Measurements from ENCODE around the gene KCNH8.
"Not testable (repeated sequence)": the region's sequence is repeated elsewhere in the genome, so short reads cannot be mapped to it uniquely, and the experiment has no call there.

KCNH8 gene

GRCh38 chr3:19183584-19183983, 35.3 kb downstream of the KCNH8 start:
- no peak for DNase-seq

- no peak for DNase-seq
Observed at GRCh38 chr3:19190126-19190525, 41.8 kb downstream of the KCNH8 start.

GRCh38 chr3:19190602-19191001, 42.3 kb downstream of the KCNH8 start:
- no peak for DNase-seq

GRCh38 chr3:19199131-19199530, 50.8 kb downstream of the KCNH8 start:
- DNase-seq = no peak

- DNase-seq = no peak
Observed at GRCh38 chr3:19202303-19202702, 54.0 kb downstream of the KCNH8 start.

- no peak for DNase-seq
Observed at GRCh38 chr3:19202754-19203153, 54.4 kb downstream of the KCNH8 start.

- DNase-seq = no peak
Observed at GRCh38 chr3:19206540-19206939, 58.2 kb downstream of the KCNH8 start.

GRCh38 chr3:19213603-19214220, 65.4 kb downstream of the KCNH8 start:
- no peak for DNase-seq

GRCh38 chr3:19215427-19215826, 67.1 kb downstream of the KCNH8 start:
- no peak for DNase-seq

GRCh38 chr3:19216669-19217337, 68.5 kb downstream of the KCNH8 start:
- no peak for DNase-seq

- no peak for DNase-seq
Observed at GRCh38 chr3:19220311-19220710, 72.0 kb downstream of the KCNH8 start.

- no peak for DNase-seq
Observed at GRCh38 chr3:19221081-19221480, 72.8 kb downstream of the KCNH8 start.

GRCh38 chr3:19226479-19226878, 78.2 kb downstream of the KCNH8 start:
- no peak for DNase-seq

GRCh38 chr3:19228167-19228566, 79.9 kb downstream of the KCNH8 start:
- no peak for DNase-seq

GRCh38 chr3:19229086-19229485, 80.8 kb downstream of the KCNH8 start:
- DNase-seq = no peak

- DNase-seq = not testable (repeated sequence)
Observed at GRCh38 chr3:19229881-19230280, 81.6 kb downstream of the KCNH8 start.

GRCh38 chr3:19231792-19232461, 83.6 kb downstream of the KCNH8 start:
- DNase-seq = no peak

- no peak for DNase-seq
Observed at GRCh38 chr3:19232566-19232965, 84.3 kb downstream of the KCNH8 start.

GRCh38 chr3:19233882-19234784, 85.8 kb downstream of the KCNH8 start:
- not testable (repeated sequence) for DNase-seq

GRCh38 chr3:19248143-19248542, 99.8 kb downstream of the KCNH8 start:
- no peak for DNase-seq

GRCh38 chr3:19248767-19249166, 100.5 kb downstream of the KCNH8 start:
- no peak for DNase-seq

GRCh38 chr3:19250959-19251610, 102.8 kb downstream of the KCNH8 start:
- no peak for DNase-seq

GRCh38 chr3:19254189-19254588, 105.9 kb downstream of the KCNH8 start:
- DNase-seq = no peak
